Hepatocyte (in vitro differentiated cells): Measurements from ENCODE around the gene DCAF11.

Experiments
- EZH2 ChIP-seq: fragments of 200-600 bp; sonication (generic); IDR thresholded peaks from 2 replicates; pipeline ENCODE4 v1.6.1; 2016; ENCODE audit warnings: antibody characterized with exemption, mild to moderate bottlenecking, borderline replicate concordance
- EZH2phosphoT487 ChIP-seq: fragments of 200-600 bp; sonication (generic); IDR thresholded peaks from one replicate; pipeline ENCODE4 v1.6.1; 2018; ENCODE audit warnings: antibody characterized with exemption, mild to moderate bottlenecking, low read depth, moderate library complexity; ENCODE audit not compliant: unreplicated experiment, severe bottlenecking
- TF ChIP-seq, protein P1 (sequence below): fragments of 200-600 bp; sonication (generic); IDR thresholded peaks from 2 replicates; pipeline ENCODE4 v1.5.1; 2016; ENCODE audit warnings: antibody characterized with exemption, mild to moderate bottlenecking; ENCODE audit not compliant: poor library complexity

DNA sequence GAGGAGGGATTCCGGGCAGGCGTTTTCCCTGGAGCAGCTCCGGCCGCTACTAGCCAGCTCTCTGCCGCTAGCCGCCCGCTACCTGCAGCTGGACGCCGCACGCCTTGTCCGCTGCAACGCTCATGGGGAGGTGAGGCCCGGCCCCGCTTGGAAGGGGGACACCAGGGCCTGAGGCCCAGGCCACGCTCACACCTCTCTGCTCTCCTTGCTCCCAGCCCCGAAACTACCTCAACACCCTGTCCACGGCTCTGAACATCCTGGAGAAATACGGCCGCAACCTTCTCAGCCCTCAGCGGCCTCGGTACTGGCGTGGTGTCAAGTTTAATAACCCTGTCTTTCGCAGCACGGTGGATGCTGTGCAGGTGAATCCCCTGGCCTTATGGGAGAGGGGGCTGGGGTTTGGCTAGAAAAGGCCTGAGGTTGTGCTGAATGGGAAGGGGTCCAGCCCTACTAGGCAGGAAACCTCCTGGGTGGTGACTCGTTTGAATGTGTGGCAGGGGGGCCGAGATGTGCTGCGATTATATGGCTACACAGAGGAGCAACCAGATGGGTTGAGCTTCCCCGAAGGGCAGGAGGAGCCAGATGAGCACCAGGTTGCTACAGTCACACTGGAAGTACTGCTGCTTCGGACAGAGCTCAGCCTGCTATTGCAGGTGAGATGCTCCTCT, 33.3 kb downstream of the DCAF11 start:
- TF ChIP-seq EZH2 (no peak), EZH2phosphoT487 (no peak)
- TF ChIP-seq, protein P1, sequence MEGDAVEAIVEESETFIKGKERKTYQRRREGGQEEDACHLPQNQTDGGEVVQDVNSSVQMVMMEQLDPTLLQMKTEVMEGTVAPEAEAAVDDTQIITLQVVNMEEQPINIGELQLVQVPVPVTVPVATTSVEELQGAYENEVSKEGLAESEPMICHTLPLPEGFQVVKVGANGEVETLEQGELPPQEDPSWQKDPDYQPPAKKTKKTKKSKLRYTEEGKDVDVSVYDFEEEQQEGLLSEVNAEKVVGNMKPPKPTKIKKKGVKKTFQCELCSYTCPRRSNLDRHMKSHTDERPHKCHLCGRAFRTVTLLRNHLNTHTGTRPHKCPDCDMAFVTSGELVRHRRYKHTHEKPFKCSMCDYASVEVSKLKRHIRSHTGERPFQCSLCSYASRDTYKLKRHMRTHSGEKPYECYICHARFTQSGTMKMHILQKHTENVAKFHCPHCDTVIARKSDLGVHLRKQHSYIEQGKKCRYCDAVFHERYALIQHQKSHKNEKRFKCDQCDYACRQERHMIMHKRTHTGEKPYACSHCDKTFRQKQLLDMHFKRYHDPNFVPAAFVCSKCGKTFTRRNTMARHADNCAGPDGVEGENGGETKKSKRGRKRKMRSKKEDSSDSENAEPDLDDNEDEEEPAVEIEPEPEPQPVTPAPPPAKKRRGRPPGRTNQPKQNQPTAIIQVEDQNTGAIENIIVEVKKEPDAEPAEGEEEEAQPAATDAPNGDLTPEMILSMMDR = no peak
